T1000 (cell line): Measurements from ENCODE around the gene DEF6.
A peak's percentile ranks its signal among the peaks of the same experiment; 100 is the strongest.
"Not testable (repeated sequence)": the region's sequence is repeated elsewhere in the genome, so short reads cannot be mapped to it uniquely, and the experiment has no call there.

Experiments used
- DNase-seq: peaks from one replicate; lab custom pipeline; 2025; ENCODE audit warnings: mixed read lengths; lab: John Stamatoyannopoulos, UW

DEF6 gene

GRCh38 chr6:35310265-35310831, 12.7 kb downstream of the DEF6 start:
- DNase-seq, result no peak

DNA sequence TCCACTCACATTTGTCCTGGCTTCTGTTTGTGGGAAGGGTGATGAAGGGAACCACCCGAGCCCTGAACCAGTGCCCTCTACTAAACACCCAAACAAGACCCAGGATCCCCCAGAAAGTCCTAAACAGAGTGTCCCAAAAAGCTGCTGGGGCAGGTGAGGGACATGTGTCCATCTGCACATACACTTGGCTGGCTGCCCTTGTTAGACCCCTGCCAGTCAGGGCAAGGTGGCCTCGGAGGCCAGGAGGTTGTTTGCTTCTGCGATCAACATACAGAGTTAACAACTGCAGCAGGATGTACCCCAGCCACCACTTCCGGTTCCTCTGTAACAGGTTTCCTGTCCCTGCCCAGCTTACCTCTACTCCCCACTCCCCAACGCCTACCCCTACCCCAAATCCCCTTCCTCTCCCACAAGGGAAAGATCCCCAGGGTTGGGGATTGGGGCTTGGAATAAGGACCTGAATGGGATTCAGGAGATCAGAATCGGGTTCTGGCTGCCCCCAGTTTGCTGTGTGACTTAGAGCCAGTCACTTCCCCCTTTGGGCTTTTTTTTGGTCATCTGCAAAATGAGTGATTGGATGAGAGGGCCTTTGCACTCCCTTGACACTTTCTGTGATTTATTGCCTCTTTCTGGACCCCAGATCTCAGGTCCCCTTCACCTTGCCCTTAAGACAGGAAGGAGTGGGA, 13.9 kb downstream of the DEF6 start:
- no peak for DNase-seq

- no peak for DNase-seq
Observed at GRCh38 chr6:35312076-35312800, 14.6 kb downstream of the DEF6 start.

DNA sequence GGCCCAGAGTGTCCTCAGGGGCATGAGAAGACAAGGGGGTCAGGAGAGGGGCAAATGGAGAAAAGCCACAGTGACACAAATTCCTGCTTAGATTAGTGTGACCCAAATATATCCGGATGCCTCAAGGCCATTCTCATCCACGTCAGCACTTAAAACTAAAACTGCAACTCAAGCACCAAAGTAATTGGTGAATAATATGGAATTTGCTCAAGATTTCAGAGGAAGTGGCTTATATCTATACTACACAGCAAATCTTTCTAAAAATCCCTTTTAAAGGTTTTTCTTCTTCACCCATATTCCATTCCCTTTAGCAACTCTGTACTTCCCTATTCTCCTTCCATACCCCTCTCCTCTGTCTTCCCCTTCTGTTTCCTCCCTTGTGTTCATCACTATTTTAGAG, 15.2 kb downstream of the DEF6 start:
- no peak for DNase-seq

GRCh38 chr6:35317483-35318195, 20.0 kb downstream of the DEF6 start:
- no peak for DNase-seq

- peak; percentile 90 for DNase-seq
Observed at GRCh38 chr6:35318196-35319171, 20.9 kb downstream of the DEF6 start.

DNA sequence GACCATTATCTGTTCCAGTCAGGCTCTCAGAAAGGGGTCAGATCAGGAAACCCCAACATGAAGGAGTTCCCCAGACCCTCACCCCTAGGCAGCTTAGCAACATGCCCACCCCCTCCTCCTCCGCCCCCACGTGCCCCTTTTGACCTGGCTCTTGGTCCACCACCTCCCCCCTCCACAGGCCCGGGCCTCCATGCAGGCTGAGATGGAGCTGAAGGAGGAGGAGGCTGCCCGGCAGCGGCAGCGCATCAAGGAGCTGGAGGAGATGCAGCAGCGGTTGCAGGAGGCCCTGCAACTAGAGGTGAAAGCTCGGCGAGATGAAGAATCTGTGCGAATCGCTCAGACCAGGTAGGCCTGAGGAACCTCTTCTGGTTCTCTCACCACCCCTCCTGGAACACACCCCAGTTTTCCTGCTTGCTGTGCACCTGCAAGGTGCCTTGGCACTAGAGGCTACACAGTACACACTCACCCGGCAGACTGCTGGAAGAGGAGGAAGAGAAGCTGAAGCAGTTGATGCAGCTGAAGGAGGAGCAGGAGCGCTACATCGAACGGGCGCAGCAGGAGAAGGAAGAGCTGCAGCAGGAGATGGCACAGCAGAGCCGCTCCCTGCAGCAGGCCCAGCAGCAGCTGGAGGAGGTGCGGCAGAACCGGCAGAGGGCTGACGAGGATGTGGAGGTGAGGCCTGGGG, 21.9 kb downstream of the DEF6 start:
- DNase-seq, result no peak

GRCh38 chr6:35320031-35320410, 22.4 kb downstream of the DEF6 start:
- DNase-seq, result no peak

GRCh38 chr6:35321091-35321490, 23.5 kb downstream of the DEF6 start:
- DNase-seq, result no peak

- DNase-seq, result peak; percentile 8
Observed at GRCh38 chr6:35327349-35328027, 29.9 kb downstream of the DEF6 start.

- DNase-seq, result no peak
Observed at GRCh38 chr6:35328108-35328723, 30.6 kb downstream of the DEF6 start.

- not testable (repeated sequence) for DNase-seq
Observed at GRCh38 chr6:35328965-35329364, 31.3 kb downstream of the DEF6 start.

GRCh38 chr6:35330541-35331119, 33.0 kb downstream of the DEF6 start:
- DNase-seq, result no peak

DNA sequence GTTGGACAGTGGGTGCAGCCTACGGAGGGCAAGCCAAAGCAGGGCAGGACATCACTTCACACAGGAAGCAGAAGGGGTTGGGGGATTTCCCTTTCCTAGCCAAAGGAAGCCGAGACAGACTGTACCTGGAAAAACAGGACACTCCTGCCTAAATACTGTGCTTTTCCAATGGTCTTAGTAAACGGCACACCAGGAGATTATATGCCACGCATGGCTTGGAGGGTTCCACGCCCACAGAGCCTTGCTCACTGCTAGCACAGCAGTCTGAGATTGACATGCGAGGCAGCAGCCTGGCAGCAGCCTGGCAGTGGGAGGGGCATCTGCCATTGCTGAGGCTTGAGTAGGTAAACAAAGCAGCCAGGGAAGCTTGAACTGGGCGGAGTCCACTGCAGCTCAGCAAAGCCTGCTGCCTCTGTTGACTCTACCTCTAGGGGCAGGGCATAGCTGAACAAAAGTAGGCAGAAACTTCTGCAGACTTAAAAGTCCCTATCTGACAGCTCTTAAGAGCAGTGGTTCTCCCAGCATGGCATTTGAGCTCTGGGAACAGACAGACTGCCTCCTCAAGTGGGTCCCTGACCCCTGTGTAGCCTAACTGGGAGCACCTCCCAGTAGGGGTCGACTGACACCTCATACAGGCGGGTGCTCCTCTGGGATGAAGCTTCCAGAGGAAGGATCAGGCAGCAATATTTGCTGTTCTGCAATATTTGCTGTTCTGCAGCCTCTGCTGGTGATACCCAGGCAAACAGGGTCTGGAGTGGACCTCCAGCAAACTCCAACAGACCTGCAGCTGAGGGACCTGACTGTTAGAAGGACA, 34.7 kb downstream of the DEF6 start:
- DNase-seq, result not testable (repeated sequence)

GRCh38 chr6:35341557-35341956, 43.9 kb downstream of the DEF6 start:
- DNase-seq, result no peak

- DNase-seq, result peak; percentile 99
Observed at GRCh38 chr6:35342258-35343091, 44.9 kb downstream of the DEF6 start, which contains the start of gene PPARD. Gene PPARD (plus strand): TSS chr6:35342558. CDS start chr6:35411088, 68,530 bp downstream.

DNA sequence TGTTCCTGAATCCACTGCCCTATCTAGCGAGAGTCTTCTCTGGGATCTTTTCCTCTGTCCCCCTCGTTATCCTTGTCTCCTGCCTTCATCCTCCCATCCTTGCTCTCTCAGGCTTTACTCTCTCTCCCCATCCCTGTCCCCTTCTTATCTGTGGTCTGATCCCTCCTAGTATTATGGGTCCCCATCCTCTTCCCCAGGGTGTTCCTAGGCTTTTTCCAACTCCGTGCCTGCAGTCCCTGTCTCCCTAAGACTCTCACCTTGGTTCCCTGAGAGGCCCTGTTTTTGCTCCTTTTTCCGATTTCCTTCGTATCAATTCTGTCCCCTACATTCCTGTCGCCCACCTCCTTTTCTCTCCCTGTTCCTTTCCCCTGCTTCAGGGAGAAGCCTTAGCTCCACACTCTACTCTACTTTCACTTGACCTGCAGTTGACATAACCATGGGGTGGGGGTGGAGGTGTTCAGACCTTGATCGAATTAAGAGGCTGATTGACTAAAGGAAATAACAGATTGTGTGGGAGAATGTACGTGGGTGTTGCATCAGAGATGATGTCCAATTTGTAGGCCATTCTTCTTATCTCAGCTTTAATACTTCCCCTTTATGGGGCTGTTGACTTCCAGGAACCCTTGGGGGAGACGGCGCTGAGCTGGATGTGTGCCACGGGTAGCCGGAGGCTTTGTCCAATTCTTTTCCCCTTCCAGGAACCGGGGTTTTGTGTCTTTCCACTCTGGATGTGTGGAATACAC, 45.6 kb downstream of the DEF6 start:
- no peak for DNase-seq
